Body of pancreas (tissue), 4 donors: Measurements from ENCODE around the gene DYNLT2.

Experiments
- POLR2A ChIP-seq, 3 donors: fragments of 450-650 bp; IDR thresholded peaks; one replicate each; pipeline ENCODE4 v1.6.1; 2016; ENCODE audit warnings: antibody characterized with exemption in 3 of 3, mild to moderate bottlenecking in 2 of 3
- TF ChIP-seq, protein P1 (sequence below), 7 experiments: fragments of 450-650 bp in 4 of 7; fragments of 200-600 bp in 3 of 7; sonication (generic) in 3 of 7; IDR thresholded peaks; one replicate each; pipeline ENCODE4 v1.5.1; 2016 to 2019; ENCODE audit warnings: antibody characterized with exemption in 7 of 7

- TF ChIP-seq POLR2A (IDR thresholded peaks at IDR 0.05): no peak
- TF ChIP-seq, protein P1, sequence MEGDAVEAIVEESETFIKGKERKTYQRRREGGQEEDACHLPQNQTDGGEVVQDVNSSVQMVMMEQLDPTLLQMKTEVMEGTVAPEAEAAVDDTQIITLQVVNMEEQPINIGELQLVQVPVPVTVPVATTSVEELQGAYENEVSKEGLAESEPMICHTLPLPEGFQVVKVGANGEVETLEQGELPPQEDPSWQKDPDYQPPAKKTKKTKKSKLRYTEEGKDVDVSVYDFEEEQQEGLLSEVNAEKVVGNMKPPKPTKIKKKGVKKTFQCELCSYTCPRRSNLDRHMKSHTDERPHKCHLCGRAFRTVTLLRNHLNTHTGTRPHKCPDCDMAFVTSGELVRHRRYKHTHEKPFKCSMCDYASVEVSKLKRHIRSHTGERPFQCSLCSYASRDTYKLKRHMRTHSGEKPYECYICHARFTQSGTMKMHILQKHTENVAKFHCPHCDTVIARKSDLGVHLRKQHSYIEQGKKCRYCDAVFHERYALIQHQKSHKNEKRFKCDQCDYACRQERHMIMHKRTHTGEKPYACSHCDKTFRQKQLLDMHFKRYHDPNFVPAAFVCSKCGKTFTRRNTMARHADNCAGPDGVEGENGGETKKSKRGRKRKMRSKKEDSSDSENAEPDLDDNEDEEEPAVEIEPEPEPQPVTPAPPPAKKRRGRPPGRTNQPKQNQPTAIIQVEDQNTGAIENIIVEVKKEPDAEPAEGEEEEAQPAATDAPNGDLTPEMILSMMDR (IDR thresholded peaks at IDR 0.05): no peak
Observed at GRCh38 chr6:169738204-169738975, 13.0 kb downstream of the DYNLT2 start.
